Fibroblast of skin of right quadriceps (primary cell): ENCODE results near the gene GH1.
"Not testable (repeated sequence)": the region's sequence is repeated elsewhere in the genome, so short reads cannot be mapped to it uniquely, and the experiment has no call there.

Experiments used
- DNase-seq: peaks from one replicate; pipeline ENCODE4 v3.0.0-alpha.2; 2013

Gene GH1

DNA sequence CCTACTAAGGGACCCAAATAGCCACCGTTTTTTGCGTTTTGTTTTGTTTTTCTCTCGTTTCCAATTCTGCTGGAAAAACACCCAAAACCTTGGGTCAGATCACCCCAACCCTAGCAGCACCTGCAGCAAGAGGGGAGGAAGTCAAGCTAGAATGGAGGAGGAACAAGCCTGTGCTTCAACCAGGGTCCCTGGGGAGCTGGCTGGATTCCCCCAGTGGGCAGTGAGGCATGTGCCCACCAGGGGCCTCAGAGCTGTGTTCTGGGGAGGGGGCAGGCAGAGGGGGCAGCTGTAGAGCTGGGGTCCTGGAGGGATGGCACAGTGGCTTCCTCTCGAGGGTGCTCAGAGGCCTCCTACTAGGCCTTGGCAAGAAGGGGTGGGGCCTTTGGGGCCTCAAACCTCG, 7.0 kb upstream of the GH1 start:
- no peak for DNase-seq

DNA sequence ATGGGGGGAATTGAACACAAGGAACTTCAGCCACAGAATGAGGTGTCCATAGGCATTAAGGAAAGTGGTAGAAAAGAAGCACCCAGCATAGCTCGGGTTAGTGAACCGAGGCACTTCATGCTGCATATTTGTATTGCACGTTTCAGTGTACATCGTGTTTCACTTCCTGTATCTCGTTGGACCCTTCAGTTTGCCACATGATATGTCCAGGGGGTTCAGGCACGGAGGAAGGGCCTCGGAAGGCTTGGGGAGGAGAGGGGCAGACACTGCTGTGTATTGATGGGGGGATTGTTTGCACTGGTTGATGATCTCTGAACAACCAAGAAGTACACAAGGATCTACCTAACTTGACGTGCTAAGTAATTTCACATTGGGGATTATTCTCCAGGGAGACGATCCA, 3.8 kb upstream of the GH1 start:
- not testable (repeated sequence) for DNase-seq

DNA sequence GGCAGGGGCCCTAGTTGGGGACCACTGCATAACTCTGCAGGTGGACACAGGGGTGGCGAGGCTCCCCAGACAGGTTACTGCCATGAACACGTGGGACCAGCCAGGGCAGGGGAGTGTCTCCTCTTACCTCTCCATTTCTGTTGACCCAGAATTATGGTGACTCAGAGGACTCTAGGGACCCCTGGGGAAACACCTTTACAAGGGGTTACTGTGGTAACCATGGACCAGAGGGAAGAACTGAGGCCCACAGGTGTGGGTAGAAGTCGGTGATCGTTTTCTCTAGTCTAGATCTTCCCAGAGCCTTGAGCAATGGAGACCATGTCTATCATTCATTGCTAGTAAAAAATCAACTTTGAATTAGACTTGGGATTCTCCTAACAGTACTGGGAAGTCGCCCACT, 2.1 kb upstream of the GH1 start:
- not testable (repeated sequence) for DNase-seq

DNA sequence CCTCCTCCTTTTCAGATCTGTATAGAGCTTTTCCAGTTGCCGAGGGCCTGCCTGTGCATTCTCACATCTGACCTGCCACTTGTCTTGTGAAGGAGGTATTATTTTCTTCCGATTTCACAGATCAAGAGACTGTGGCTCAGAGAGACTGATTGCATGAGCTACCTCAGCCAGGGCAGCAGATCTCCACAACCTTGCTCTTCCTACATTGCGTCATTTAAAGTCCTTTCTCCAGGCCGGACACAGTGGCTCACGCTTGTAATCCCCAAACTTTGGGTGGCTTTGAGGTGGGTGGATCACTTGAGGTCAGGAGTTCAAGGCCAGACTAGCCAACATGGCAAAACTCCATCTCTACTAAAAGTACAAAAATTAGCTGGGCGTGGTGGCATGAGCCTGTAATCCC, 1.4 kb upstream of the GH1 start:
- DNase-seq, result not testable (repeated sequence)

DNA sequence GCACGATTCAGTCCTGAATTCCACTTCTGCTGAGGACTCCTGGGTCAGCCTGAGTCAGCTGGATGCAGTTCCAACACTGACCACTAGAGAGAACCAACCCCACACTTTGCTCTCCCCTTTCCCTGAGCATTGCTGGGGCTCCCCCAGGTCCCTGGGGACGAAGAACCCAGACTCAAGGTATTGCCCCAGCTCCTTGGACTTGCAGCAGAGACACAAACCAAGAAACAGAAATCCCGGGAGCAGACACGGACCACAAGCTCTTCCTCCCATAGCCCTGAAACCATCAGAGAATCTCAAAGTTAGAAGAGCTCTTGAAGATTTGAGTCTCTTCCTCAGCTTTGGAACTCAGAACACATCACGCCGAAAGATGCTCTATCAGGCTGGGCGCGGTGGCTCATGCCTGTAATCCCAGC, 678 bp upstream of the GH1 start:
- DNase-seq, result peak; percentile 56

- DNase-seq, result no peak
Observed at GRCh38 chr17:63918305-63918704, 334 bp downstream of the GH1 start.

DNA sequence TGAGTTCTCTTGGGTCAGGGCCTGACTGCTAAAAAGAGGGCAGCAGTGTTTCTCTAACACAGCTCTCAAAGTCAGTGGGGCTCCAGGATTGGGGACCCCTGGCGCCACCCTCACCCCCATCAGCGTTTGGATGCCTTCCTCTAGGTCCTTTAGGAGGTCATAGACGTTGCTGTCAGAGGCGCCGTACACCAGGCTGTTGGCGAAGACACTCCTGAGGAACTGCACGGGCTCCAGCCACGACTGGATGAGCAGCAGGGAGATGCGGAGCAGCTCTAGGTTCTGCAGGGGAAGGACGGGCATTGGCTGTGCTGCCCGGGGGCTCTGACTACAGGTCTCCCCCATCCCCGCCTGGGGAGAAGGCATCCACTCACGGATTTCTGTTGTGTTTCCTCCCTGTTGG, 993 bp downstream of the GH1 start:
- DNase-seq, result no peak

GRCh38 chr17:63917206-63917605, 1.4 kb downstream of the GH1 start:
- not testable (repeated sequence) for DNase-seq

DNA sequence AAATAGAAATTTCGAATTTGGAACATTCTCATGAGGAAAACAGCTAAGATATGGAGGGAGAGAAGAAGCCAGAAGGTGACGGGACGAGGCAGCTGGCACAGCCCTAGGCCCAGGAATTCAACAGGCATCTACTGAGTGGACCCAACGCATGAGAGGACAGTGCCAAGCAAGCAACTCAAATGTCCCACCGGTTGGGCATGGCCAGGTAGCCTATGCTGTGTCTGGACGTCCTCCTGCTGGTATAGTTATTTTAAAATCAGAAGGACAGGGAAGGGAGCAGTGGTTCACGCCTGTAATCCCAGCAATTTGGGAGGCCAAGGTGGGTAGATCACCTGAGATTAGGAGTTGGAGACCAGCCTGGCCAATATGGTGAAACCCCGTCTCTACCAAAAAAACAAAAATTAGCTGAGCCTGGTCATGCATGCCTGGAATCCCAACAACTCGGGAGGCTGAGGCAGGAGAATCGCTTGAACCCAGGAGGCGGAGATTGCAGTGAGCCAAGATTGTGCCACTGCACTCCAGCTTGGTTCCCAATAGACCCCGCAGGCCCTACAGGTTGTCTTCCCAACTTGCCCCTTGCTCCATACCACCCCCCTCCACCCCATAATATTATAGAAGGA, 2.0 kb downstream of the GH1 start:
- DNase-seq, result no peak

DNA sequence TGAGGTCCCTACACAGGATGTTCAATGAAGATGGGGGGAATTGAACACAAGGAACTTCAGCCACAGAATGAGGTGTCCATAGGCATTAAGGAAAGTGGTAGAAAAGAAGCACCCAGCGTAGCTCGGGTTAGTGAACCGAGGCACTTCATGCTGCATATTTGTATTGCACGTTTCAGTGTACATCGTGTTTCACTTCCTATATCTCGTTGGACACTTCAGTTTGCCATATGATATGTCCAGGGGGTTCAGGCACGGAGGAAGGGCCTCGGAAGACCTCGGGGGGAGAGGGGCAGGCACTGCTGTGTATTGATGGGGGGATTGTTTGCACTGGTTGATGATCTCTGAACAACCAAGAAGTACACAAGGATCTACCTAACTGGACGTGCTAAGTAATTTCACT, 2.9 kb downstream of the GH1 start:
- not testable (repeated sequence) for DNase-seq

DNA sequence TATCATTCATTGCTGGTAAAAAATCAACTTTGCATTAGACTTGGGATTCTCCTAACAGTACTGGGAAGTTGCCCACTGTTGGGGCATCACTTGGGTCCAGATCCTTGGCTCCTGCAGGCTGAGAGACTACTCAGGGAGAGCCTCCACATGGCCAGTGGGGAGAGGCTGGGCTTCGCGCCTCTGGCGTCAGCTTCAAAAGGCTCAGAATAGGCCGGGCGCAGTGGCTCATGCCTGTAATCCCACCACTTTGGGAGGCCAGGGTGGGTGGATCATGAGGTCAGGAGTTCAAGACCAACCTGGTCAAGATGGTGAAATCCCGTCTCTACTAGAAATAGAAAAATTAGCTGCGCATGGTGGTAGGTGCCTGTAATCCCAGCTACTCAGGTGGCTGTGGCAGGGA, 4.2 kb downstream of the GH1 start:
- DNase-seq, result no peak

DNA sequence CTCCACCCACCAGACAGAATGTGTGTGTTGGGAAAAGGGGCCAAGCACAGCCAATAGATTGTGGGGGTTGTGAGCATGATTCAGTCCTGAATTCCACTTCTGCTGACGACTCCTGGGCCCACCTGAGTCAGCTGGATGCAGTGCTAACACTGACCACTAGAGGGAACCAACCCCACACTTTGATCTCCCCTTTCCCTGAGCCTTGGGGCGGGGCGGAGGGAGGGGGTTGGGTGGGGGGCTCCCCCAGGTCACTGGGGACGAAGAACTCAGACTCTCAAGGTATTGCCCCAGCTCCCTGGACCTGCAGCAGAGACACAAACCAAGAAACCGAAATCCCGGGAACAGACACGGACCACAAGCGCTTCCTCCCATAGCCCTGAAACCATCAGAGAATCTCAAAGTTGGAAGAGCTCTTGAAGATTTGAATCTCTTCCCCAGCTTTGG, 7.0 kb downstream of the GH1 start:
- peak; percentile 16 for DNase-seq

DNA sequence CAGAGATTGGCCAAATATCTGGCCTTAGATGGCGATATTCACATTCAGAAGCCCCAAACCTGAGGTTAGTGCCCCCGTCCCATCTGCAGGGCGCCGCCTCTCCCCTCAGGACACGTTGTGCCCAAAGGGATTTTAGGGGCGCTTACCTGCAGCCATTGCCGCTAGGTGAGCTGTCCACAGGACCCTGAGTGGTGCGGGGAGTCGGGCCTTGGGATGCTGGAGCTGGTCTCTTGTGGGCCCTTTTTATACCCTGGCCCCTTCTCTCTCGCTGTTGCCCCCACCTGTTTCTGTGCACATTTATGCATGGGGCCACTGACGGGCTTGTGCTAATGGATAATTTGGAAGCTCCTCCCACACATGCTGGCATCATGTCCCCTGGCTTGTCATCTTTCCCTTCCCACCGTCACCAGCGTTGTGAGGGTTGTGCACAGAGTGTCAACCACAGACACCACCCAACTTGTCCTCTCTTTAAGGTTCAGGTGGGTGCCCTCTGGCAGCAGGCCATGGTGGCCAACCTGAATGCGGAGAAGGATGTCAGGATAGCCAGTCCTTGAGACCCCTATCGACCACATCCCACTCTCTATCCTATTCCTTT, 7.5 kb downstream of the GH1 start, which contains the start of gene CSHL1:
TSS of gene CSHL1 (minus strand) at position 218 of the 595 bp plus-strand sequence. CDS start at position 156, 62 bp downstream.
- DNase-seq, result no peak

DNA sequence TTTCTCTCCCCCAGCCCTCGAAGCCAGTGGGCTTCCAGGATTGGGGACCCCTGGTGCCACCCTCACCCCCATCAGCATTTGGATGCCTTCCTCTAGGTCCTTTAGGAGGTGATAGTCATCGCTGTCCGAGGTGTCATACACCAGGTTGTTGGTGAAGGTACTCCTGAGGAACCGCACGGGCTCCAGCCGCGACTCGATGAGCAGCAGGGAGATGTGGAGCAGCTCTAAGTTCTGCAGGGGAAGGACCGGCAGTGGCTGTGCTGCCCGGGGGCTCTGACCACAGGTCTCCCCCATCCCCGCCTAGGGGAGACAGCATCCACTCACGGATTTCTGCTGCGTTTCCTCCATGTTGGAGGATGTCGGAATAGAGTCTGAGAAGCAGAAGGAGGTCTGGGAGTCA, 8.5 kb downstream of the GH1 start:
- DNase-seq, result no peak

DNA sequence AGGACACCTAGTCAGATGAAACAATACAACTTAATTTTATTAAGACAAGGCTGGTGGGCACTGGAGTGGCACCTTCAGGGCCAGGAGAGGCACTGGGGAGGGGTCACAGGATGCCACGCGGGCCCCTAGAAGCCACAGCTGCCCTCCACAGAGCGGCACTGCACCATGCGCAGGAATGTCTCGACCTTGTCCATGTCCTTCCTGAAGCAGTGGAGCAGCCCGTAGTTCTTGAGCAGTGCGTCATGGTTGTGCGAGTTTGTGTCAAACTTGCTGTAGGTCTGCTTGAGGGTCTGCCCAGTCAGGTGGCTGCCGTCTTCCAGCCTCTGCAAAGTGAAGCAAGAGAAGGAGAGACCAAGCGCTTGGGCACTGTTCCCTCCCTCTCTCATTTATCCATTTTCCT, 9.1 kb downstream of the GH1 start:
- DNase-seq, result not testable (repeated sequence)

- DNase-seq, result not testable (repeated sequence)
Observed at GRCh38 chr17:63907161-63907778, 11.4 kb downstream of the GH1 start.

DNA sequence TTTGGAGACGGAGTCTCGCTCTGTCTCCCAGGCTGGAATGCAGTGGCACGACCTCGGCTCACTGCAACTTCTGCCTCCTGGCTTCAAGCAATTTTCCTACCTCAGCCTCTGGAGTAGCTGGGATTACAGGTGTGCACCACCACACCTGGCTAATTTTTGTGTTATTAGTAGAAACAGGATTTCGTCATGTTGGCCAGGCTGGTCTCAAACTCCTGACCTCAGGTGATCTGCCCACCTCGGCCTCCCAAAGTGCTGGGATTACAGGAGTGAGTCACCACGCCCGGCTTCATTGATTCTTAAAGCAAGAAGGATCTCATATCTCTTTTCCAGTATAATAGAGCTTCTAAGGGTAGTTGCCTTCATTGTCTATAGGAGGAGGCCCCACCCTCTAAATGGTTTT, 13.8 kb downstream of the GH1 start:
- DNase-seq, result not testable (repeated sequence)

DNA sequence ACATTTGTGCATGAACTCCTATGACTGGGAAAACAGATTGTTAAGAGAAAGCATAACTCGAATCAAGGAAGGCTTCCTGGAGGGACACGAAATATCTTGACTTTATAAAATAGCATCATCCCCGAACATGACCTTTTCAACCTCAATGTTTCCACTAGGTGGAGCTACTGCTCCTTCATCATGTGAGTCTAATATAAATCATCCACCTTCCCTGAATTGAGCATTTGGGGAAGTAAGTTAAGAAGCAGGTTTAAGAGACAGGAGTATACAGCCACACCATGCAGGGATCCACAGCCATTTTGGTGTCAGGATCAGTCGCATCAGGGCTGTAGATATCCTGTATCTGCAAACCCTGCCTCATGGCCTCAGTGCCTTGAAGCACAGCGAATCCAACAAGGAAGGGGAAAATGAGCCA, 14.8 kb downstream of the GH1 start:
- DNase-seq, result not testable (repeated sequence)

DNA sequence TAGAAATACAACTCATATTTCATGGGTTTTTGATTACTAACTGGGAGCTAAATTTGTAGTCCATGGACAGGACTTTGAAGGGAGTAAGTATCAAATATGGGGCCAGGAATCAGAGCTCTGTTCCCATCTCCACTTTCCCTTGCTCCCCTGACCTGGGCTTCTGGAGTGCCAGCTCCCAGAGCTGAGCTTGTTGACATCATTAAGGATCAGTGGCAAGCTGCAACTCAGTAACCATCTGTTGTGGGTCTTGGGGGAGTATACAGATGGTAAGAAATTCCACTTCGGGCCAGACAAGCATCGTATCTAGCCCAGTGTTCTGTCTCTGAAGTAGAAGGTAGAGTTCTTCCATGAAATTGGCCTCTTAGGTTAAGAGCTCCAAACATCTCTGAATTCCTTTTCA, 16.7 kb downstream of the GH1 start:
- DNase-seq, result not testable (repeated sequence)

DNA sequence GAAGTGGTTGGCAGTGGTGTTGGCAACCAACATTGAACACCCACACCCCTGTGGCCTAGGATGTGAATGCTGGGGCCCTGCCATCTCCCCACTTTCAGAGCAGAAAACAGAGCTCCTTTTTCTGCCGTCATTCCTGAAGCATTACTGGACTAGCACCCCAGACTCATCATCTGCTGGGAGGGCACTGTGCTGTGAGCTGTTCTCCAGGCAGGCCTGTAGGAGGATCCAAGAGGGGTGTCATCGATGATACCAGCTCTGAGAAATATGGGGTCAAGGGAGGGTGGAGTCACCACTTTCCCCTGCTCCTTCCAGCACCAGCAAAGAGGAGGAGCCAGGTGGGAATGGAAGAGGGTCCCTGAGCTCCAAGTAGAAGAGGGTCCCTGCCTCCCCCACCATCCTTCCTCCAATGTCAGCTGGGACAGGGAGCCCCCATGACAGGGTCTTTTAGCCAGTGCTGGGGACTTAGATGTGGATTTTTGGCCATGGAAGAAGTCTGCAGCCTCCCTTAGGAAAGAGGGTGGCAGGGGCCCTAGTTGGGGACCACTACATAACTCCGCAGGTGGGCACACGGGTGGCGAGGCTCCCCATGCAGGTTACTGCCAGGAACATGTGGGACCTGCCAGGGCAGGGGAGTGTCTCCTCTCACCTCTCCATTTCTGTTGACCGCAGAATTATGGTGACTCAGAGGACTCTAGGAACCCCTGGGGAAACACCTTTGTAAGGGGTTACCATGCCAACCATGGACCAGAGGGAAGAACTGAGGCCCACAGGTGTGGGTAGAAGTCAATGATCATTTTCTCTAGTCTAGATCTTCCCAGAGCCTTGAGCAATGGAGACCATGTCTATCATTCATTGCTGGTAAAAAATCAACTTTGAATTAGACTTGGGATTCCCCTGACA, 19.5 kb downstream of the GH1 start:
- DNase-seq, result not testable (repeated sequence)

DNA sequence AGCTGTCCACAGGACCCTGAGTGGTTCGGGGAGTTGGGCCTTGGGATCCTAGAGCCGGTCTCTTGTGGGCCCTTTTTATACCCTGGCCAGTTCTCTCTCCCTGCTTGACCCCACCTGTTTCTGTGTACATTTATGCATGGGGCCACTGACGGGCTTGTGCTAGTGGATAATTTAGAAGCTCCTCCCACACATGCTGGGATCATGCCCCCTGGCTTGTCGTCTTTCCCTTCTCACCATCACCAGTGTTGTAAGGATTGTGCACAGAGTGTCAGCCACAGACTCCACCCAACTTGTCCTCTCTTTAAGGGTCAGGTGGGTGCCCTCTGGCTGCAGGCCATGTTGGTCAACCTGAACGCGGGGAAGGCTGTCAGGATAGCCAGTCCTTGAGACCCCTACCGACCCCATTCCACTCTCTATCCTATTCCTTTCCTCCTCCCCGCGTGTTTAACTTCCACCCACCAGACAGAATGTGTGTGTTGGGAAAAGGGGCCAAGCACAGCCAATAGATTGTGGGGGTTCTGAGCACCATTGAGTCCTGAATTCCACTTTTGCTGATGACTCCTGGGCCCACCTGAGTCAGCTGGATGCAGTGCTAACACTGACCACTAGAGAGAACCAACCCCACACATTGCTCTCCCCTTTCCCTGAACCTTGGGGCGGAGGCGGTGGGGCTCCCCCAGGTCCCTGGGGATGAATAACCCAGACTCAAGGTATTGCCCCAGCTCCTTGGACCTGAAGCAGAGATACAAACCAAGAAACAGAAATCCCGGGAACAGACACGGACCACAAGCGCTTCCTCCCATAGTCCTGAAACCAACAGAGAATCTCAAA, 21.9 kb downstream of the GH1 start, which contains the start of gene CSH1:
TSS of gene CSH1 (minus strand) at position 51 of the 831 bp plus-strand sequence. CDS start 63 bp downstream, outside the sequence.
- not testable (repeated sequence) for DNase-seq

GRCh38 chr17:63894821-63895220, 23.8 kb downstream of the GH1 start:
- not testable (repeated sequence) for DNase-seq
